ENCODE results near the gene TATDN2.

TATDN2 gene

DNA sequence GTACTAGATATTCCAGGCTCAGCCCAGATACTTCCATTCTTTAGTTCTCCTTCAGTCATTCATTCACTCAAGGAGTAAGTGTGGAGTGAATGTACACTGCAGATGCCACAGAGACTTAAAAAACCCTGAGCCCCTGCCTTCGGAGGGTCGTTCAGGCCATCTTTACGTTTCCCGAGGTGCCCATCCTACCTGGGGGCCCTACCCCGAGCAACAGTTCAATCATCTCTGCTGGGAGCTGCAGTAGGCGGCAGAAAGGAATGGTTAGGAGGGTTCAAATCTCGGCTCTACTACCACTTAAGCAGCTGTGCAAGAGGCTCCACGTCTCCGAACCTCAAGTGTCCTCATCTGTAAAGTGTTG lies 72.0 kb downstream of the TATDN2 start:
- Histone ChIP-seq H3K36me3 (ENCODE audit: low read depth) (peaks cover 37% of the 10 kb centered on the region), H3K4me1 (ENCODE audit: insufficient read depth, poor library complexity, severe bottlenecking) (no peaks in the 10 kb centered on the region), H3K27ac (ENCODE audit: poor library complexity, severe bottlenecking) (peak overlapping the region; percentile 9), H3K4me3 (ENCODE audit: severe bottlenecking) (peak overlapping the region; percentile 76), H3K27me3 (ENCODE audit: insufficient read depth, poor library complexity, severe bottlenecking) (no peaks in the 10 kb centered on the region), H3K9me3 (ENCODE audit: severe bottlenecking) (no peaks in the 10 kb centered on the region)
- DNase-seq (ENCODE audit: low spot score) (no peak), ATAC-seq (ENCODE audit: low read depth) (no peak)
- TF ChIP-seq, protein P1, sequence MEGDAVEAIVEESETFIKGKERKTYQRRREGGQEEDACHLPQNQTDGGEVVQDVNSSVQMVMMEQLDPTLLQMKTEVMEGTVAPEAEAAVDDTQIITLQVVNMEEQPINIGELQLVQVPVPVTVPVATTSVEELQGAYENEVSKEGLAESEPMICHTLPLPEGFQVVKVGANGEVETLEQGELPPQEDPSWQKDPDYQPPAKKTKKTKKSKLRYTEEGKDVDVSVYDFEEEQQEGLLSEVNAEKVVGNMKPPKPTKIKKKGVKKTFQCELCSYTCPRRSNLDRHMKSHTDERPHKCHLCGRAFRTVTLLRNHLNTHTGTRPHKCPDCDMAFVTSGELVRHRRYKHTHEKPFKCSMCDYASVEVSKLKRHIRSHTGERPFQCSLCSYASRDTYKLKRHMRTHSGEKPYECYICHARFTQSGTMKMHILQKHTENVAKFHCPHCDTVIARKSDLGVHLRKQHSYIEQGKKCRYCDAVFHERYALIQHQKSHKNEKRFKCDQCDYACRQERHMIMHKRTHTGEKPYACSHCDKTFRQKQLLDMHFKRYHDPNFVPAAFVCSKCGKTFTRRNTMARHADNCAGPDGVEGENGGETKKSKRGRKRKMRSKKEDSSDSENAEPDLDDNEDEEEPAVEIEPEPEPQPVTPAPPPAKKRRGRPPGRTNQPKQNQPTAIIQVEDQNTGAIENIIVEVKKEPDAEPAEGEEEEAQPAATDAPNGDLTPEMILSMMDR (IDR thresholded peaks at IDR 0.05; ENCODE audit: poor library complexity, severe bottlenecking): no peak

DNA sequence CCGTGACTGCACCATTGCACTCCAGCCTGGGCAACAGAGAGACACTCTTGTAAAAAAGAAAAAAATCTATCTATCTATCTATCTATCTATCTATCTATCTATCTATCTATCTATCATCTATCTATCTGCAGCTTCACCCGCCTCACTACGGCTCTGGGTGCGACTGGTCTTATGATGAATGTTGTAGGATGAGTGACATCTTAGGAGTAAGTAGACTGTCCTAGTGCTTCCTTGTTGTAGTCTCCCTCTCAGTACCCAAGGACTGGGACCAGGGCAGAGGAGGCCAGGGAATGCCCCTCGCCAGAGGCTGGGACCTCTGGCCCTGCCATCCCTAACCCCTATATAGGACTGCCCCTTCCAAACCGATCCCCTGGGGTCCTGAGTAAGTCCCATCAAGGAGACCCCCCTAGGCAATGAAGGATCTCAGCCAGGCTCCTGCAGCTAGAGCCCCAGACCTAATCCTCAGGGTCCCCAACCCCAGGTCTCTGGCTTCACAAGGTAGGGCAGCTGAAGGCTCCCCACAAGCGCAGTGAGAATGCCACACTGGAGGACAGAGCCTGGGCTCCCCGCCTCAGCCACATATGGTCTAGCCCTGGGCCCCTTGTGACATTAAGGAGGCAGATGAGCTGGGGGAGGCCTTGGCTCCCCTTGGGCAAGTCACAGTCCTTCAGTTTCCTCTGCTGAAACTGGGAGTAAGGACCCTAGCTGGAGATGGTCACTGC lies 73.5 kb downstream of the TATDN2 start:
- TF ChIP-seq, protein P1 (IDR thresholded peaks at IDR 0.05; ENCODE audit: poor library complexity, severe bottlenecking): no peak
- H3K27me3 ChIP-seq (ENCODE audit: insufficient read depth, poor library complexity, severe bottlenecking): peaks cover 4% of the 10 kb centered on the region
- no peak overlapping the region for H3K4me3 ChIP-seq (ENCODE audit: severe bottlenecking)
- peaks cover 26% of the 10 kb centered on the region for H3K36me3 ChIP-seq (ENCODE audit: low read depth)
- DNase-seq (ENCODE audit: low spot score) (no peak), ATAC-seq (ENCODE audit: low read depth) (no peak)
- no peaks in the 10 kb centered on the region for H3K9me3 ChIP-seq (ENCODE audit: severe bottlenecking)
- no peaks in the 10 kb centered on the region for H3K4me1 ChIP-seq (ENCODE audit: insufficient read depth, poor library complexity, severe bottlenecking)
- H3K27ac ChIP-seq (ENCODE audit: poor library complexity, severe bottlenecking): no peak overlapping the region

GRCh38 chr3:10322352-10322710 lies 74.1 kb downstream of the TATDN2 start:
- no peak overlapping the region for H3K27ac ChIP-seq (ENCODE audit: poor library complexity, severe bottlenecking)
- H3K36me3 ChIP-seq (ENCODE audit: low read depth): peaks cover 21% of the 10 kb centered on the region
- TF ChIP-seq, protein P1 (IDR thresholded peaks at IDR 0.05; ENCODE audit: poor library complexity, severe bottlenecking): peak; percentile 41
- no peak overlapping the region for H3K4me3 ChIP-seq (ENCODE audit: severe bottlenecking)
- no peaks in the 10 kb centered on the region for H3K9me3 ChIP-seq (ENCODE audit: severe bottlenecking)
- ATAC-seq (ENCODE audit: low read depth): no peak
- H3K4me1 ChIP-seq (ENCODE audit: insufficient read depth, poor library complexity, severe bottlenecking): no peaks in the 10 kb centered on the region
- DNase-seq (ENCODE audit: low spot score): no peak
- H3K27me3 ChIP-seq (ENCODE audit: insufficient read depth, poor library complexity, severe bottlenecking): peaks cover 10% of the 10 kb centered on the region

DNA sequence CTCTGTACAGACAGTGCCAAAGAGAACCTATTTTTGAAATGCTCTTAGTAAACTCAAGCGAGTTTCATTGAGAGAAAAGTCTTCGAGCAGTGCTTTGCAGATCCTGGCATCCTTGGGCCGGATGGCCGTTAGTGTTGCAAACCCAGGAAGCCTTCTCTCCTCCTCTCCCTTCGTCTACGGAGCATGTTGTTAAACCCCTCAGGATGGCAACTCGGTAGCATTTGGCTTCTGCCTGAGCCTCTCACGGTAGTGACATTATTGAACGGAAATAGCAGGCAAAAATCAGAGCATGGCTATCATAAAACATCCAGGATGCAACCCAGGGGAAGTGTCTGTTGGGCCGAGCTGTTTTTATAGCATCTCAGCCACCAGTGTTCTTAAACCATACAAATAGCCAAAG lies 79.3 kb downstream of the TATDN2 start:
- Histone ChIP-seq H3K9me3 (ENCODE audit: severe bottlenecking) (no peaks in the 10 kb centered on the region), H3K4me3 (ENCODE audit: severe bottlenecking) (no peak overlapping the region), H3K27me3 (ENCODE audit: insufficient read depth, poor library complexity, severe bottlenecking) (peaks cover 49% of the 10 kb centered on the region), H3K27ac (ENCODE audit: poor library complexity, severe bottlenecking) (no peak overlapping the region), H3K4me1 (ENCODE audit: insufficient read depth, poor library complexity, severe bottlenecking) (no peaks in the 10 kb centered on the region), H3K36me3 (ENCODE audit: low read depth) (no peaks in the 10 kb centered on the region)
- TF ChIP-seq, protein P1 (IDR thresholded peaks at IDR 0.05; ENCODE audit: poor library complexity, severe bottlenecking): no peak
- no peak for ATAC-seq (ENCODE audit: low read depth)
- no peak for DNase-seq (ENCODE audit: low spot score)

GRCh38 chr3:10328460-10329071 lies 80.3 kb downstream of the TATDN2 start:
- no peaks in the 10 kb centered on the region for H3K4me1 ChIP-seq (ENCODE audit: insufficient read depth, poor library complexity, severe bottlenecking)
- TF ChIP-seq, protein P1 (IDR thresholded peaks at IDR 0.05; ENCODE audit: poor library complexity, severe bottlenecking): no peak
- H3K27me3 ChIP-seq (ENCODE audit: insufficient read depth, poor library complexity, severe bottlenecking): peaks cover 49% of the 10 kb centered on the region
- H3K27ac ChIP-seq (ENCODE audit: poor library complexity, severe bottlenecking): no peak overlapping the region
- no peaks in the 10 kb centered on the region for H3K9me3 ChIP-seq (ENCODE audit: severe bottlenecking)
- no peaks in the 10 kb centered on the region for H3K36me3 ChIP-seq (ENCODE audit: low read depth)
- no peak overlapping the region for H3K4me3 ChIP-seq (ENCODE audit: severe bottlenecking)
- ATAC-seq (ENCODE audit: low read depth) (no peak), DNase-seq (ENCODE audit: low spot score) (no peak)
